NCI-H446 (cell line): ENCODE measurements around the gene NHLRC1.

Source experiments
- DNase-seq, 2 experiments: peaks; one replicate each; lab custom pipeline; 2025; lab: John Stamatoyannopoulos, UW

The NHLRC1 gene

DNA sequence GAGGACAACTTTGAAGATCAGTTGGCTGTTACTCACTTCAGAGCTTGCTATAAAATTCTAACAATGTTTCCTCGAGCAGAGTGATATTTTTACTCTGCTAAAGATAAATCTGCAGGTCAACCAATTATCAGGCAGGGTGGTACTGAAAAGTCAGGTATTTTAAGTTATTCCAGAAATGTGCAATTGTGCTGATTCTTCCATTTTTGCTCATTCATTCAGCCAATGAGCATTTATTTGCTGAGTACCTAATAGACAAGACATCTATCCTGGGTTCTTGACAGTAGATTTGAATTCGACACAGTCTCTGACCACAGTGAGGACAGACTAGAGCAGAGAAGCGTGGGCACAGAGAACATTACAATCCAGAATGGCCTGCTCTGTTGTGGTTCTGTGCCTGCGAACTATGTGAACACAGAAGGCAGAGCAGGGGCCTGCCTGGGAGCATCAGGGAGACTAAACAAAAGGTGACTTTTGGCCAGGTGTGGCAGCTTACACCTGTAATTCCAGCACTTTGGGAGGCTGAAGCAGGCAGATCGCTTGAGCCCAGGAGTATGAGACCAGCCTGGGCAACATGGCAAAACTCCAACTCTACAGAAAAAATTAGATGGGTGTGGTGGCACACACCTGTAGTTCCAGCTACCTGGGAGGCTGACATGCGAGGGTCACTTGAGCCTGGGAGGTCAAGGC lies 17.6 kb upstream of the NHLRC1 start:
- no peak for DNase-seq

- DNase-seq = no peak
Measured at GRCh38 chr6:18138906-18139305, 16.4 kb upstream of the NHLRC1 start.

DNA sequence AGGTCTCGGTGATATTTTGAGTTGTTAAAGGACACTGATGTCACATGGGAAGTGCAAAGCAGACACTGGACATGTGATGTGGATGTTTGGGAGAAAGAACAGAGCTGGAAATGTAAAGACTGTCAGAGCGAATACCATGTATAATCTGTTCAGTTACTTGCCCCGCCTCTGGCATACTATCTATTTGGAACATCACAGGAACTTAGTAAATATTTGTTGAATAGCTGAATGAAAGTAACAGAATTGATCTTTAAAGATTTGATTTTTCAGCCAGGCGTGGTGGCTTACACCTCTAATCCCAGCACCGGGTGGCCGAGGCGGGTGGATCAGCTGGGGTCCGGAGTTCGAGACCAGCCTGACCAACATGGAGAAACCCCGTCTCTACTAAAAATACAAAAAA lies 13.8 kb upstream of the NHLRC1 start:
- DNase-seq = no peak

- no peak for DNase-seq
Measured at GRCh38 chr6:18135171-18135570, 12.7 kb upstream of the NHLRC1 start.

GRCh38 chr6:18132346-18132745 lies 9.9 kb upstream of the NHLRC1 start:
- no peak for DNase-seq

DNA sequence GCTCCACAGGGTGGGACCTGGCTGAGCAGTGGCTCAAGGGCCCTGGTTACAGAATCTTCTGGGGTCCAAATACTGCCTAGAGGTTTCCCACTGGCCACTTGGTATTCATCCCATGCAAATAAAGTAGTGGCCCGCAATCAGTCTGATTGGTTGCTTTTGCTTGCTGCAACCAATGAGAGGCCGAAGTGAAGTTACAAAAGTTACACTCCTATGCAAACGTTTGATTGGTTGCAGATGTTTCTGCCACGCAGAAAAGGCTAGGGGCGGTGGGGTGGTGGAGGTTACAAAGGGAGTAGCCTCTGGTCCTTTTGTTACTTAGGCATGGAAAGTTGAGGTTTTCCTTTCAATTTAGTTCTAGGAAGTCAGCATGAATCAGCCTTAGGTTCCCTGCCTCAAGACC lies 3.6 kb upstream of the NHLRC1 start:
- no peak for DNase-seq

DNA sequence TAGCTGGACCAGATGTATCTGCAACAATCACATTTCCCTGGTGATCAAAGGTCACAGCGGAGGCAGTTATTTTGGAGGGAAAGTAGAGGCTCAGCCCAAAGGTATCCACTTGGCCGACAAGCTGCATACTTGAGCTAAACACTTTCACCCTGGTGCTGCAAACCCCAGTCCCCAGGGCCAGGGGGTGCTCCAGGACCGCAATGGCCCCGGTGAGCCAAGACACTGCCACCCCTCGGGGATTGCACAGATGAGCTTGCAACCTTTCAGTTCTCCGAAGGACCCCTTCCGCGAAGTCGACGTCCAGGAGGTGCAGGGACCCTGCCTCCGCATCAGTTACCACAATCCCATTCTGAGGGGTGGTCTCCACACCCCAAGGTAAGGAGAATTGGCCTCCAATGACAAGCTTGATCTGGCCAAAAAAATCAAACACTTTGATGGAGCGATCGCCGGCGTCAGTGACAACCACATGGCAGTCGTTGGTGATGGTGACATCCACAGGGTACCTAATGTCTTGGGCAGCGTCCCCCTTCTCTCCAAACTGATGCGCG lies 823 bp downstream of the NHLRC1 start:
- no peak for DNase-seq

DNA sequence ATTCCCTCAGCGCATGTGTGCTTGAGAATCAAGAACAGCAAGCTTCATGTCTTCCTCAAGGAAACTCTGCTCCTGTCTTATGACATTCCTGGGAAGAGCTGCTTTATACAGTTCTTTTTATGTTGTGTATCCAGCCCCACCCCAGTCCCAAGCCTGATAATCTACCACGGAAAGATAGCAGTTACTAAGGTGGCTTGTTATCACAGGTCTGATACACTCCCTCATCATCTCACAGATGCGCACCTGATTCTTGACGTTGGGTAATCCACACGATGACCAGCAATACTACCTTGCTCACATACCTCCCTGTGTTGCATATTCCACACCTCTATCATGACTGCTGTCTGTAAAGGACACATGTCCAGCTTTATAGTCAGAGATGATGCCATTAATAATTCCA lies 3.2 kb downstream of the NHLRC1 start:
- DNase-seq = no peak

- DNase-seq = peak; percentile 87 to 92
Measured at GRCh38 chr6:18118330-18118729, 4.1 kb downstream of the NHLRC1 start.

DNA sequence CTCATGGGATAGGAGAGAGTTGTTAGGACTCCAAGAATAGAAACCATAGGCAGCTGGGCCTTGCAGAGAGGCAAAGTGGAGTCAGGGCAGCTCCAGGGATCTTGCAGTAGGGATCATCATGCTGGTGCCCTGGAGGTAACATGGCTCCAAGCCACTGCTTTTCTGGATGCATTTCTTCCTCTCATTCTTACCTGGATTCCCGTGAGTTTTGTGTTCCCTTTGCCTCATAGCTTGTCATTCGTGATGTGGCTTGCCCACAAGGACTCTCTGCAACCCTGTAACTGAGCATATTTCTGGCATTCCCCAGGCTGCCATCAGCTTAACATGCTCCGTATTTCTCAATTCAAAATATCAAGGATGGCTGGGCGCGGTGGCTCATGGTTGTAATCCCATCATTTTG lies 5.3 kb downstream of the NHLRC1 start:
- no peak for DNase-seq

DNA sequence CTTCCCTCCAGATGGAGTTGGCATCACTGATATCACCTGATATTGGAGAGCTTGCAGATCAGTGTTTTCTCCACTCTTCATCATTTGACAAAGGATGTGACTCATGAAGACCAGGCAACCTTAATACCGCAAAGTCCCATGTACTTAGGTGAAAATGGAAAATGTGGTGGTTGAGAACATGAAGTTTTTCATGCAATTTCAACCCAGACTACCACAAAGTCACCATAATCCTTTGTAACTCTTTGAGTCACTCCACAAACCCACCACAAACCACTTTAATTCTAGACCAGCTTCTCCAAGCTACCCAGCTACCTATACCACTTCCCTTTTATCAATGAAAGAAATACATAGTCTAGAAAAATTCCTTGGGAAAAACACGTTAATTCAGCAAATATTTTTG lies 7.1 kb downstream of the NHLRC1 start:
- DNase-seq = no peak

GRCh38 chr6:18110162-18110561 lies 12.3 kb downstream of the NHLRC1 start:
- DNase-seq = no peak

- DNase-seq = no peak
Measured at GRCh38 chr6:18107061-18107460, 15.4 kb downstream of the NHLRC1 start.

- DNase-seq = peak; percentile 38 to 62
Measured at GRCh38 chr6:18102783-18103509, 19.5 kb downstream of the NHLRC1 start.

- DNase-seq = peak; percentile 33 to 70
Measured at GRCh38 chr6:18101873-18102272, 20.6 kb downstream of the NHLRC1 start.

- DNase-seq = no peak
Measured at GRCh38 chr6:18101271-18101670, 21.2 kb downstream of the NHLRC1 start.

DNA sequence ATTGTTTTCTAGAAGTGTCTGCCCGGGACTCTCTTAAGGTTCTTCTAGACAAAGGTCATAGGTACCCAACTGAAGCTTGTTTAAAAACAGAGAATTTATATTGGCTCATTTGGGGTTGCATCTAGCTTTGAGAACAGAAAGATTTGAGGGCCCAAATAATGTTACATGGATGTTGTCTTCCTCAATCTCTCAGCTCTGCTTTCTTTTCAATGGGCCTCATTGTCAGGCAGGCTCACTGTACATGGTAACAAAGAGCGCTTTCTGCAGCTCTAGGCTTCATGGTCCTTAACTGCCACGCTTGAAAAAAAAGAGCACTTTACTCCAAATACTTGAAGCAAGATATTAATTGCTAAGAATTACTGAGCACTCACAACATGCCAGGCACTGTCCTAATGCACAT lies 22.2 kb downstream of the NHLRC1 start:
- DNase-seq = no peak

GRCh38 chr6:18099511-18099910 lies 23.0 kb downstream of the NHLRC1 start:
- DNase-seq = no peak

- DNase-seq = no peak
Measured at GRCh38 chr6:18096423-18096822, 26.1 kb downstream of the NHLRC1 start.

- no peak for DNase-seq
Measured at GRCh38 chr6:18091382-18091781, 31.1 kb downstream of the NHLRC1 start.

GRCh38 chr6:18090349-18090786 lies 32.1 kb downstream of the NHLRC1 start:
- DNase-seq = no peak

- no peak for DNase-seq
Measured at GRCh38 chr6:18088419-18089296, 33.8 kb downstream of the NHLRC1 start.
